Measurements from ENCODE around the gene TRNP1. TPM values are rescaled to one million over a fixed set of nuclear protein-coding genes. Genes with fewer than 3 reads are reported as not detected.

TRNP1 gene
- polyA plus RNA-seq, 3 donors = 0.55 to 2.8 (median 0.92) TPM

- Histone ChIP-seq H3K4me3 (replicated peaks in 1 of 3; ENCODE audit: low read depth in 2 of 3, low read length in 3 of 3) (no peak overlapping the region), H3K9ac (ENCODE audit: insufficient read depth, low read length, poor library complexity, severe bottlenecking) (no peak overlapping the region), H3K79me2 (ENCODE audit: insufficient read depth, low read length) (no peaks in the 10 kb centered on the region), H3K36me3 (replicated peaks in 1 of 2; ENCODE audit: control insufficient read depth in 1 of 2, insufficient read depth in 2 of 2, low read length in 2 of 2) (no peaks in the 10 kb centered on the region), H3K4me1 (ENCODE audit: control insufficient read depth in 1 of 2, insufficient read depth in 2 of 2, low read length in 2 of 2) (peaks cover 7% of the 10 kb centered on the region in 2 donors), H4K20me1 (ENCODE audit: insufficient read depth, low read length) (no peaks in the 10 kb centered on the region), H3K9me3 (replicated peaks in 1 of 2; ENCODE audit: control insufficient read depth in 1 of 2, insufficient read depth in 1 of 2, low read length in 2 of 2) (no peaks in the 10 kb centered on the region), H3K27me3 (ENCODE audit: control insufficient read depth in 2 of 2, insufficient read depth in 2 of 2, low read length in 2 of 2) (peaks cover 0 to 5% of the 10 kb centered on the region in 2 donors), H3K4me2 (replicated peaks; ENCODE audit: extremely low read depth, low read length, poor library complexity, severe bottlenecking) (no peak overlapping the region), H3K27ac (ENCODE audit: low read depth in 1 of 2, low read length in 2 of 2) (no peak overlapping the region), H2AFZ (ENCODE audit: insufficient read depth, low read depth, low read length, poor library complexity, severe bottlenecking) (no peak overlapping the region)
- Mint-ChIP-seq H3K27me3 (ENCODE audit: low read depth in 3 of 3) (peaks cover 4 to 12% (median 11%) of the 10 kb centered on the region in 3 donors), H3K9me3 (peaks cover 0 to 7% (median 1%) of the 10 kb centered on the region in 7 donors), H3K27ac (no peak overlapping the region), H3K36me3 (no peaks in the 10 kb centered on the region), H3K4me1 (peaks cover 16% of the 10 kb centered on the region), H3K4me3 (no peak overlapping the region)
- intact Hi-C loops (cut with micrococcal nuclease) = loop anchor here in 1 of 2 donors (10.0 kb wide), 2 partner anchors 145 to 245 kb away; no protein-coding TSS in a partner anchor
- no peak for DNase-seq
- WGBS (ENCODE audit: insufficient coverage) = 20% methylated on average over 1 of the region's 3 CpGs
- TF ChIP-seq, protein P1, sequence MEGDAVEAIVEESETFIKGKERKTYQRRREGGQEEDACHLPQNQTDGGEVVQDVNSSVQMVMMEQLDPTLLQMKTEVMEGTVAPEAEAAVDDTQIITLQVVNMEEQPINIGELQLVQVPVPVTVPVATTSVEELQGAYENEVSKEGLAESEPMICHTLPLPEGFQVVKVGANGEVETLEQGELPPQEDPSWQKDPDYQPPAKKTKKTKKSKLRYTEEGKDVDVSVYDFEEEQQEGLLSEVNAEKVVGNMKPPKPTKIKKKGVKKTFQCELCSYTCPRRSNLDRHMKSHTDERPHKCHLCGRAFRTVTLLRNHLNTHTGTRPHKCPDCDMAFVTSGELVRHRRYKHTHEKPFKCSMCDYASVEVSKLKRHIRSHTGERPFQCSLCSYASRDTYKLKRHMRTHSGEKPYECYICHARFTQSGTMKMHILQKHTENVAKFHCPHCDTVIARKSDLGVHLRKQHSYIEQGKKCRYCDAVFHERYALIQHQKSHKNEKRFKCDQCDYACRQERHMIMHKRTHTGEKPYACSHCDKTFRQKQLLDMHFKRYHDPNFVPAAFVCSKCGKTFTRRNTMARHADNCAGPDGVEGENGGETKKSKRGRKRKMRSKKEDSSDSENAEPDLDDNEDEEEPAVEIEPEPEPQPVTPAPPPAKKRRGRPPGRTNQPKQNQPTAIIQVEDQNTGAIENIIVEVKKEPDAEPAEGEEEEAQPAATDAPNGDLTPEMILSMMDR (IDR thresholded peaks at IDR 0.05) = no peak
These were observed 56.1 kb downstream of the TRNP1 start for GRCh38 chr1:27049607-27050006.

Other genes starting within 250 kb of the TRNP1 start
- 1 to 10 TPM; 5.7 to 9.5 (median 8.3) TPM for gene PIGV, start 205.7 kb upstream of the TRNP1 start, polyA plus RNA-seq
- 10 to 100 TPM in 1 of 3 donors, 1 to 10 TPM in 2; 3.1 to 46.6 (median 6.0) TPM for gene ZDHHC18, start 167.0 kb upstream of the TRNP1 start, polyA plus RNA-seq
- under 1 TPM in 1 of 3 donors, not detected in 2; 0.36 TPM for gene SFN, start 130.5 kb upstream of the TRNP1 start, polyA plus RNA-seq
- gene GPN2, start 103.4 kb upstream of the TRNP1 start, polyA plus RNA-seq = 10 to 100 TPM in 1 of 3 donors, 1 to 10 TPM in 2; 8.3 to 15.9 (median 9.6) TPM
- gene GPATCH3, start 93.2 kb upstream of the TRNP1 start, polyA plus RNA-seq = 10 to 100 TPM in 2 of 3 donors, 1 to 10 TPM in 1; 8.2 to 11.8 (median 10.7) TPM
- not detected for gene NR0B2, start 79.7 kb upstream of the TRNP1 start, polyA plus RNA-seq
- 10 to 100 TPM; 28.3 to 58.3 (median 47.4) TPM for gene NUDC, start 71.9 kb upstream of the TRNP1 start, polyA plus RNA-seq
- not detected for gene KDF1, start 33.2 kb upstream of the TRNP1 start, polyA plus RNA-seq
- 1 to 10 TPM in 1 of 3 donors, under 1 TPM in 2; 0.27 to 1.1 (median 0.58) TPM for gene TENT5B, start 19.2 kb downstream of the TRNP1 start, polyA plus RNA-seq
- 10 to 100 TPM in 1 of 3 donors, 1 to 10 TPM in 2; 4.5 to 14.2 (median 4.6) TPM for gene SLC9A1, start 161.4 kb downstream of the TRNP1 start, polyA plus RNA-seq
- 10 to 100 TPM in 1 of 3 donors, 1 to 10 TPM in 2; 2.1 to 26.6 (median 4.3) TPM for gene WDTC1, start 240.9 kb downstream of the TRNP1 start, polyA plus RNA-seq